A673 (cell line): ENCODE measurements around the gene ALG1.

Experiments used
- EZH2 ChIP-seq: fragments of 200-600 bp; sonication (generic); IDR thresholded peaks from 2 replicates; pipeline ENCODE4 v1.6.1; 2017; ENCODE audit warnings: borderline replicate concordance, low read depth, mild to moderate bottlenecking, mixed read lengths, antibody characterized with exemption, low read length; ENCODE audit not compliant: poor library complexity, severe bottlenecking
- TF ChIP-seq, protein P1 (sequence below): fragments of 300-800, 200-600 bp; sonication (generic); conservative IDR thresholded peaks from 2 replicates; pipeline ENCODE4 v1.5.1; 2017; ENCODE audit warnings: low read depth, mild to moderate bottlenecking, antibody characterized with exemption, low read length, moderate library complexity, mixed read lengths

DNA sequence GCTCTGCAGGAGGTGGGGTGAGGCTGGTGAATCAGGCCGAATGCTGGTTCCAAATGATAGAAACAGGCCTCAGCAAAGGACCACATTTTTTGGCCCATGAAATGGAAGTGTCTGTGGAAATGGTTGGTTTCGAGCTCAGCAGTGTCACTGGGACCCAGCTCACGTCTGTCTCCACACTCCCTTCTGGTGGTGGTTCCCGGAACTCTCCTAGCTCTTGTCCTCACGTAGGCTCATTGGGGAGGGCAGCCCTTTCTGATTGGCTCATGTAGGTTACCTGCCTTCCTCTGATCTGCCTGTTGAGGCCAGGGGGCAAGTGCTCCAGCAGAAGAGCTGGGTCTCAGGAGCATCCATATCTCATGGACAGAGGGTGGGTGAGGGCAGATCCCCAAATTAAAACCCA lies 4.0 kb downstream of the ALG1 start:
- TF ChIP-seq, protein P1, sequence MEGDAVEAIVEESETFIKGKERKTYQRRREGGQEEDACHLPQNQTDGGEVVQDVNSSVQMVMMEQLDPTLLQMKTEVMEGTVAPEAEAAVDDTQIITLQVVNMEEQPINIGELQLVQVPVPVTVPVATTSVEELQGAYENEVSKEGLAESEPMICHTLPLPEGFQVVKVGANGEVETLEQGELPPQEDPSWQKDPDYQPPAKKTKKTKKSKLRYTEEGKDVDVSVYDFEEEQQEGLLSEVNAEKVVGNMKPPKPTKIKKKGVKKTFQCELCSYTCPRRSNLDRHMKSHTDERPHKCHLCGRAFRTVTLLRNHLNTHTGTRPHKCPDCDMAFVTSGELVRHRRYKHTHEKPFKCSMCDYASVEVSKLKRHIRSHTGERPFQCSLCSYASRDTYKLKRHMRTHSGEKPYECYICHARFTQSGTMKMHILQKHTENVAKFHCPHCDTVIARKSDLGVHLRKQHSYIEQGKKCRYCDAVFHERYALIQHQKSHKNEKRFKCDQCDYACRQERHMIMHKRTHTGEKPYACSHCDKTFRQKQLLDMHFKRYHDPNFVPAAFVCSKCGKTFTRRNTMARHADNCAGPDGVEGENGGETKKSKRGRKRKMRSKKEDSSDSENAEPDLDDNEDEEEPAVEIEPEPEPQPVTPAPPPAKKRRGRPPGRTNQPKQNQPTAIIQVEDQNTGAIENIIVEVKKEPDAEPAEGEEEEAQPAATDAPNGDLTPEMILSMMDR: no peak
- TF ChIP-seq EZH2: no peak
